ENCODE data around the gene CTH.
"Not testable (repeated sequence)": the region's sequence is repeated elsewhere in the genome, so short reads cannot be mapped to it uniquely, and the experiment has no call there.

CTH gene

GRCh38 chr1:70410604-70411359 lies at the start of gene CTH:
TSS of gene CTH (plus strand) at chr1:70411268. CDS start at chr1:70411416, 148 bp downstream.
- DNase-seq (ENCODE audit: low read depth in 3 of 3, low spot score in 1 of 3), result peak; percentile 68 to 82 (median 75)

- DNase-seq (ENCODE audit: low read depth in 3 of 3, low spot score in 1 of 3), result no peak
These were observed 49.2 kb upstream of the CTH start for GRCh38 chr1:70361727-70362398.

- DNase-seq (ENCODE audit: low read depth in 3 of 3, low spot score in 1 of 3), result no peak
These were observed 46.6 kb upstream of the CTH start for GRCh38 chr1:70364439-70364838.

- not testable (repeated sequence) for DNase-seq (ENCODE audit: low read depth in 3 of 3, low spot score in 1 of 3)
These were observed 44.6 kb upstream of the CTH start for GRCh38 chr1:70366425-70366952.

GRCh38 chr1:70366997-70367396 lies 44.1 kb upstream of the CTH start:
- not testable (repeated sequence) for DNase-seq (ENCODE audit: low read depth in 3 of 3, low spot score in 1 of 3)

GRCh38 chr1:70367397-70367796 lies 43.7 kb upstream of the CTH start:
- not testable (repeated sequence) for DNase-seq (ENCODE audit: low read depth in 3 of 3, low spot score in 1 of 3)

GRCh38 chr1:70371586-70371985 lies 39.5 kb upstream of the CTH start:
- DNase-seq (ENCODE audit: low read depth in 3 of 3, low spot score in 1 of 3), result not testable (repeated sequence)

GRCh38 chr1:70372426-70372825 lies 38.6 kb upstream of the CTH start:
- DNase-seq (ENCODE audit: low read depth in 3 of 3, low spot score in 1 of 3), result no peak

GRCh38 chr1:70373580-70373979 lies 37.5 kb upstream of the CTH start:
- DNase-seq (ENCODE audit: low read depth in 3 of 3, low spot score in 1 of 3), result not testable (repeated sequence)

GRCh38 chr1:70376196-70376595 lies 34.9 kb upstream of the CTH start:
- no peak for DNase-seq (ENCODE audit: low read depth in 3 of 3, low spot score in 1 of 3)

GRCh38 chr1:70382682-70383081 lies 28.4 kb upstream of the CTH start:
- no peak for DNase-seq (ENCODE audit: low read depth in 3 of 3, low spot score in 1 of 3)

GRCh38 chr1:70383483-70383882 lies 27.6 kb upstream of the CTH start:
- DNase-seq (ENCODE audit: low read depth in 3 of 3, low spot score in 1 of 3), result no peak

- no peak for DNase-seq (ENCODE audit: low read depth in 3 of 3, low spot score in 1 of 3)
These were observed 26.5 kb upstream of the CTH start for GRCh38 chr1:70384542-70384941.

GRCh38 chr1:70385477-70385876 lies 25.6 kb upstream of the CTH start:
- DNase-seq (ENCODE audit: low read depth in 3 of 3, low spot score in 1 of 3), result no peak

- no peak for DNase-seq (ENCODE audit: low read depth in 3 of 3, low spot score in 1 of 3)
These were observed 24.9 kb upstream of the CTH start for GRCh38 chr1:70386121-70386520.

- DNase-seq (ENCODE audit: low read depth in 3 of 3, low spot score in 1 of 3), result no peak
These were observed 23.6 kb upstream of the CTH start for GRCh38 chr1:70387507-70387906.

GRCh38 chr1:70392626-70393025 lies 18.4 kb upstream of the CTH start:
- DNase-seq (ENCODE audit: low read depth in 3 of 3, low spot score in 1 of 3), result no peak

GRCh38 chr1:70396607-70397006 lies 14.5 kb upstream of the CTH start:
- DNase-seq (ENCODE audit: low read depth in 3 of 3, low spot score in 1 of 3), result no peak

- no peak for DNase-seq (ENCODE audit: low read depth in 3 of 3, low spot score in 1 of 3)
These were observed 14.1 kb upstream of the CTH start for GRCh38 chr1:70397013-70397412.

GRCh38 chr1:70400335-70400734 lies 10.7 kb upstream of the CTH start:
- no peak for DNase-seq (ENCODE audit: low read depth in 3 of 3, low spot score in 1 of 3)

- no peak for DNase-seq (ENCODE audit: low read depth in 3 of 3, low spot score in 1 of 3)
These were observed 9.1 kb upstream of the CTH start for GRCh38 chr1:70401974-70402373.

GRCh38 chr1:70403759-70404158 lies 7.3 kb upstream of the CTH start:
- DNase-seq (ENCODE audit: low read depth in 3 of 3, low spot score in 1 of 3), result no peak
